ENCODE measurements around the gene MAFG.

DNA sequence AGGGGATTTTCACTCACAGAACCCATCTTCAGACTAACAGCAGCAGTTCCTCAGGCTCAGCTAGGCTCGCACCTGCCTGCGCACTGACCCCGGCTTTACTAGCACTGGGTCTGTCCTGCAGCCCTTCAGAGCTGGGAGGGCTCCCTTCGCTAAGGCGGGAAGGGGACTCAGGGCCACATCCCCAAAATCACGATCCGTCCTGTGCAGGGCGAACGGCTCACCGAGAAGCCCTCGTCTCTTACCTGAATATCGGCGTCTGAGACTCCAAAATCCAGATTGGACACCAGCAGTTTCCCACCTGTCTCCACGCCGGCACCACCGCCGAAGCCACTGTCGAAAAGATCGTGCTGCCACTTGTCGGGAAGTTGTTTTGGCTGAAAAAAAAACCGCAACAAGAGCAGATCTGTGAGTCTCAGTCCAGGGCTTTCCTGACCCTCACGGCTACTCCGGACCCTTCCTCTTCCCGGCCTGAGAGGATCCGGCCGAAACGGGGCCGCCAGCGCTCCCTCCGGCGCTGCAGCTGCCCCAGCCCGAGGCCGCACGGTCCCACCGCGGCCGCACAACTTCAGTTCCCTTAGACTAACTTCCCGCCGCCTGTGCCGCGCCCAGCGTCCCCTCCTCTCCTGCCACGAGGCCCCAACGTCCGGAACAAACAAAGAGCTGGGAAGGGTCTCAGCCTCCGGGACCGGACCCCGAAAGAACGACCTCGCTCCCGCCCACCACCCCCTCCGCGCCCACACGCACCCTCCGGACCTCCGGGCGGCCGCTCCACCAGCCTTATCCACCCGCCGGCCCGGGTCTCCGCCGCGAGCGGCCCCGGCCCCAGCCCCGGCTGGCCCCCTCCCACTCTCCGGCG, 36.9 kb downstream of the MAFG start:
- no peak for TF ChIP-seq EZH2 (optimal IDR thresholded peaks at IDR 0.05; ENCODE audit: low read depth, low read length)
- TF ChIP-seq CTCF (IDR thresholded peaks at IDR 0.05; ENCODE audit: low read length), result no peak

Data from MM.1S (cell line).